ENCODE results near the gene MPL.

MPL gene

DNA sequence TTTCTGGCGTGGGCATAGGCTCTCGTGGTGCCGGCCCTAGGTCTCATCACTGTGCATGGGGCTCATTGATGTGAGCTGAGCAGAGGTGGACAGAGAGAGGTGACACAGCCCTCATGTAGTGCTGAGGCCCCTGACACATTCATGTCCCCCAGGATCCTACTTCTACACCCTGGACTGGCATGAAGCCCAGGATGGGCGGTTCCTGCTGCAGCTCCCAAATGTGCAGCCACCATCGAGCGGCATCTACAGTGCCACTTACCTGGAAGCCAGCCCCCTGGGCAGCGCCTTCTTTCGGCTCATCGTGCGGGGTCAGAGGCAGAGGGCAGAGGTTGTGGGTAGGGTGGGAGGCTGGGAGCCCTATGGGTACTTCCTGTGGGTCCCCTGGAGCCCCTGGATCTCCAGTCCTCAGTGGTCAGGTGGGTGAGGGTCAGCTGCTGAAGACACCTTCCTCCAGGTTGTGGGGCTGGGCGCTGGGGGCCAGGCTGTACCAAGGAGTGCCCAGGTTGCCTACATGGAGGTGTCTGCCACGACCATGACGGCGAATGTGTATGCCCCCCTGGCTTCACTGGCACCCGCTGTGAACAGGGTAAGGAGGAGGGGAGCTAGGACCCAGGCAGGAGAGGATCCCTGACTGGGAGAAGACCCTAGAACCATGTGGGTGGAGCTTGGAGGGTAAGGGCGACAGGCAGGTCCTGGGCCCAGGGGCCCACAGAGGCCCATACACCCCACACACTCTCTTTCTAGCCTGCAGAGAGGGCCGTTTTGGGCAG is 30.7 kb upstream of the MPL start:
- DNase-seq (ENCODE audit: low read depth) = no peak

DNA sequence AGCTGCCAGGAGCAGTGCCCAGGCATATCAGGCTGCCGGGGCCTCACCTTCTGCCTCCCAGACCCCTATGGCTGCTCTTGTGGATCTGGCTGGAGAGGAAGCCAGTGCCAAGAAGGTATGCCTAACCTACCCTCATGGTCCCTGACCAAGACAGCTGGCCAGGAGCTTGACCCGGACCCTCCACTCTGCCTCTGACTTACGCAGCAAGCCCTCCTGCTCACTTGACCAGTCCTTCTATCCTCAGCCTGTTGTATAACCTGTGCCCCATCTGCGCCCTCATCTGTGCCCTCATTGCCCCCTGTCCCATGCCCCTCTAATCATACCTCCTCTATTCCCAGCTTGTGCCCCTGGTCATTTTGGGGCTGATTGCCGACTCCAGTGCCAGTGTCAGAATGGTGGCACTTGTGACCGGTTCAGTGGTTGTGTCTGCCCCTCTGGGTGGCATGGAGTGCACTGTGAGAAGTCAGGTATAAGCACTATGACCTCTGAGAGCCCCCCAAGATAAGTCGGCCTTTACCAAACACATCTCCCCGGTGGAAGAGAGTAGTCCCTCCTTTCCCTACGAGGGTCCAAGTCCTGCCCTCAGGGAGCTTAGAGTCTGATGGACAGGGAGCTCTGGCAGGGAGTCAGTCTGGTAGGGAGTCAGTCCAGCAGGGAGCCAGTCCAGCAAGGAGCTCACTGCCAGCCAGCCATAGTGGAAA is 30.0 kb upstream of the MPL start:
- DNase-seq (ENCODE audit: low read depth) = no peak

DNA sequence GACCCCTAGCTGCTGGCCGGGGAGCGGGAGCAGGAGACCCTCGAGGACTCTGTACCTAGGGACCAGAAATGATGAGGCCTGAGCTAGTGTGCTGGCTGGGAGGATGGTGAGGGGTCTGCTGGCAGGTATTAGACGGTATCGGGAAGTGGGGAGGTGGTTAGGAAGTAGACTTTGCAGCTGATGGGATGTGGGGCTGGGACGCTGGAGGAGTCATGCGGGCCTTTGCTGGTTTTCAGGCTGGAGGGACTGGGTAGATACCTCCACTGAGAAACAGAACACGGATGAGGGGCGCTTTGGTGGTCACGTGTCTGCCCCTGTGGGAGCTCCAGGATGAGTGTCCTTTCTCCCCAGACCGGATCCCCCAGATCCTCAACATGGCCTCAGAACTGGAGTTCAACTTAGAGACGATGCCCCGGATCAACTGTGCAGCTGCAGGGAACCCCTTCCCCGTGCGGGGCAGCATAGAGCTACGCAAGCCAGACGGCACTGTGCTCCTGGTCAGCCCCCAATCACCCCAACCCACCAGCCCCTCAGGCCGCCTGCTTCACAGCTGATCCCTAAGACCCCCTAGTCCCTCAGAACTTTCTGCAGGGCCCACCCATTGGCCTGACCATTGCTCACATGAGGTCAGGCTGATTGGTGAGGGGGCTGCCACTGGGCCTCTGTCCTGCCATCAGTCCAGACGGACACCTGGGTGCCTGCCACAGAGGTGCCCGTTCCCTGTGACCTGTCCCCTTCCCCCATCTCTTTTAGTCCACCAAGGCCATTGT is 28.8 kb upstream of the MPL start:
- DNase-seq (ENCODE audit: low read depth) = no peak

DNA sequence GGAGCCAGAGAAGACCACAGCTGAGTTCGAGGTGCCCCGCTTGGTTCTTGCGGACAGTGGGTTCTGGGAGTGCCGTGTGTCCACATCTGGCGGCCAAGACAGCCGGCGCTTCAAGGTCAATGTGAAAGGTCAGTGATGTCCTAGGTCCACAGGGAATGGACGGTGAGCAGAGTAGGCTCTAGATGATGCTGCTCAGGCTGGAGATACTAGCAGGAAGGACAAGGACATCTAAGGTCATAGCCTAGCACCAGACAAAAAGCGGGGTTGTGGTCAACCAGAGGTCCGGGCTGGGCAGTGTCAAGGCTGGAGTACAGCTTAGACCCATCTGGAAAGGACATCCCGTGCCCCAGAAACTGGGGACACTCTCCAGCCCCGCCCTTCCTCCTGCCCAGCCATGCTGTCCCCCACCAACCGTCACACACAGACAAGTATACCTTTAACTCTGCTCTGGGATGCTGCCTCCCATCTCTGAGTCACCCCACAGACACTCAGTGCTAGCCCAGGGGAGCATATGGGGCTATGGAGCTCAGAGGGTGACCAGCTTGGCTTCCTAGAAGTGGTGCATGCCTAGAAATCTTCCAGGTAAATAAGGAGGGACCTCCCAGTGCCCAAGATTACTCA is 28.1 kb upstream of the MPL start:
- DNase-seq (ENCODE audit: low read depth) = no peak

DNA sequence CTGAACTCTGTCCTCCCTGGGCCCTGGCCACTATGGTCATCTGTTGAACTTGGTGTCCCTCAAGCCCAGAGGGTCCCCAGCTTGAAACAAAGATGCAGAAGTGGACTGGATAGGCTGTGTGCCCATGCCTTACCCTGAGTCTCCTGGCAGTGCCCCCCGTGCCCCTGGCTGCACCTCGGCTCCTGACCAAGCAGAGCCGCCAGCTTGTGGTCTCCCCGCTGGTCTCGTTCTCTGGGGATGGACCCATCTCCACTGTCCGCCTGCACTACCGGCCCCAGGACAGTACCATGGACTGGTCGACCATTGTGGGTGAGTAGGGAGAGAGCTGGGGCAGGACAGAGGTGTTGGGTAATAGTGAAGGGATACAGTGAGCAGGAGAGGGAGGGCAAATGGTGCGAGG is 26.1 kb upstream of the MPL start:
- DNase-seq (ENCODE audit: low read depth) = no peak

DNA sequence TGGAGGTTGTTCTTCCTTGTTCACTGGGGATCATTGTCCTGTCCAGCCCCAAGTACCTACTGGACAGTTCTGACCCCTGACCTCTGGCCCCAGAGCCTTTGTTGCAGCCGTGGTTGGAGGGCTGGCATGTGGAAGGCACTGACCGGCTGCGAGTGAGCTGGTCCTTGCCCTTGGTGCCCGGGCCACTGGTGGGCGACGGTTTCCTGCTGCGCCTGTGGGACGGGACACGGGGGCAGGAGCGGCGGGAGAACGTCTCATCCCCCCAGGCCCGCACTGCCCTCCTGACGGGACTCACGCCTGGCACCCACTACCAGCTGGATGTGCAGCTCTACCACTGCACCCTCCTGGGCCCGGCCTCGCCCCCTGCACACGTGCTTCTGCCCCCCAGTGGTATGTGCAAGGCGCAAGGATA is 25.4 kb upstream of the MPL start:
- no peak for DNase-seq (ENCODE audit: low read depth)

DNA sequence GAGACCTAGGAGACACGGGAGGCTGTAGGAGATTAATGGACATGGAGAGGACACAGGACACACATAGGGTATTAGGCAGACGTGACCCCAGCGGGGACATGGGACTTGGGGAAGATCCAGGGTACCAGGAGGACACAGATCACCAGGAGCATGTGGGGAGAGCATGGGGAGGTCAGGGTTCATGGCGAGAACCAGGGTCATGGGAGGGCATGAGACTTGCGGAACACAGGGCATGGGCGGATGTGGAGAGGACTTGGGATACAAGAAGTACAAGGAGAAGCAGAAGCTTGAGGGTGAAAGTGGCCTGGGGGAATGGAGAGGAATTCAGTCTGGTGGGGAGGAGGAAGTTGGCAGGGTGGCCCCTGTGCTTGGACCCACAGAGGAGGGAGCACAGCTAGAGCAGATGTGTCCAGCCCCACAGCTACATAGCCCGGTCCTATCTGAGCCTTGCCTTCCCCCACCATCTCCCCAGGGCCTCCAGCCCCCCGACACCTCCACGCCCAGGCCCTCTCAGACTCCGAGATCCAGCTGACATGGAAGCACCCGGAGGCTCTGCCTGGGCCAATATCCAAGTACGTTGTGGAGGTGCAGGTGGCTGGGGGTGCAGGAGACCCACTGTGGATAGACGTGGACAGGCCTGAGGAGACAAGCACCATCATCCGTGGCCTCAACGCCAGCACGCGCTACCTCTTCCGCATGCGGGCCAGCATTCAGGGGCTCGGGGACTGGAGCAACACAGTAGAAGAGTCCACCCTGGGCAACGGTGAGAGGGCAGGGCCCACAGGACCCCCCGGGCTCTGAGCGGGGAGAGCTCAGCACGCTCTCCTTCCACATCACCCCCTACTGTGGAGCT is 24.7 kb upstream of the MPL start:
- DNase-seq (ENCODE audit: low read depth) = no peak

DNA sequence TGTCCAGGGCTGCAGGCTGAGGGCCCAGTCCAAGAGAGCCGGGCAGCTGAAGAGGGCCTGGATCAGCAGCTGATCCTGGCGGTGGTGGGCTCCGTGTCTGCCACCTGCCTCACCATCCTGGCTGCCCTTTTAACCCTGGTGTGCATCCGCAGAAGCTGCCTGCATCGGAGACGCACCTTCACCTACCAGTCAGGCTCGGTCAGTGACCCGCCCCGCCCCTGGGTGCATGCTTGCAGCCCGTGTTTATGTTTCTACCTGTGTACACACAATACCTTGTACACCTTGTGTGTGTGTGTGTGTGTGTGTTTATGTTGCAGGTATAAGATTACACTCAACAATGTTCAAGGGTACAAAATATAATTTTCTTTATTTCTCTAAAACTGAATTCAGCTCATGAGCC is 23.8 kb upstream of the MPL start:
- no peak for DNase-seq (ENCODE audit: low read depth)

DNA sequence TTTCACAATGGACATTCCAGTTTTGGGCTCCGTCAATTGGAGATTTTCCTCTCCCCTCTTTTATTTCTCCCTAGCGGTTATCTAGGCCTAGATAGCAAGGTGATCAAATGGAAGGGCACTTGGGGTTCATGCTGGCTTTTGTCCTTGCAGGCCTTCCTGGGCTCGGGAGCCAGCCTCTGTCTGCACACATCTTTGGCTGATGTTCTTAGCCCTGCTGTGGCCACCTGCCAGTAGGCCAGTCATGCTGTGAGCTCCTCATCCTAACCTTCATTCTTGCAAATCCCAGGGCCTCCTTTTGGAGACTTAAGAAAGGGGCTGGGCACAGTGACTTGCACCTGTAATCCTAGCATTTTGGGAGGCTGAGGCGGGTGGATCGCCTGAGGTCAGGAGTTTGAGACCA is 23.4 kb upstream of the MPL start:
- no peak for DNase-seq (ENCODE audit: low read depth)

DNA sequence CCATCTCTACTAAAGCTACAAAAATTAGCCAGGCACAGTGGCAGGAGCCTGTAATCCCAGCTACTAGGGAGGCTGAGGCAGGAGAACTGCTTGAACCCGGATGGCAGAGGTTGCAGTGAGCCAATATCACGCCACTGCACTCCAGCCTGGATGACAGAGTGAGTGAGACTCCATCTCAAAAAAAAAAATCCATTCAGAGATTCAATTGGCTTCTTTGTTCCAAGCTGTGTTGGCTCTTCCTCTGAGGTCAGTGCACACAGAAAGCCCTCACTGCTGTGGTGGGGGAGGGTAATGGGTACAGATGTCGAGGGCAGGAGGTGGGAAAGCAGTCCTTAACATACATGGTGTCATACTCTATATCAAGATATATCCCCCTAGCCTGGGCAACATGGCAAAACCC is 22.1 kb upstream of the MPL start:
- no peak for DNase-seq (ENCODE audit: low read depth)

DNA sequence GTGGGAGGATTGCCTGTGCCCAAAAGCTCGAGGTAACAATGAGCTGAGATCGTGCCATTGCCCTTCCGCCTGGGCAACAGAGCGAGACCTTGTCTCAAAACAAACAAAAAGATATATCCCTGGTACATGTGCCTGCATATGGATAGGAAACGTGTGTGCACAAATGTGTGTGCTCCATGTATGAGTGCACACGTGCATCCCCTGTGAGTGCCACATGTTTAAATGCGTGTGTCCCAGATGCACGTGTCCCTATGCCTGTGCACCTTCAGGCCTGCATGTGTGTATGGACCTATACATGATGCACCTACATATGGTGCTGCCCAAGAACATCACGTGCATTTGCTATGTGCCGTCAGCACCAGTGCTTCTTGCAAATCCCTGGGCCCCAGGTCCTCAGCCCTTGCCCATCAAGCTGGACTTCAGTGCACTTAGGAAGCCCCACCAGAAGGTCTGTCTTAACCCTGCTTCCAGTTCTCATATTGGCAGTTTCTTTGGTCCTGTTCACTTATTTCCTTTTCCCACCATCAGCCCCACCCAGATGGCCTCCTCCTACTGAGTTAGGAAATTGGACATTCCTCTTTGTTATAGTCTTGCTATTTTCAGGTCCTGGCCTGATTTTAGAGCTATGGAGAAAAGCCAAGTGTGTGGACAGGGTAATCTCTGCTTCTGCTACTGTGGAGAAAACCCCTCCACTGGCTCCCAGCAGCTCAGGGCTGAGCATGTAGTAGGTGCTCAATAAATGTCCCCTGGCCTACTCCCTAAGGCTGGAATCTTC is 21.5 kb upstream of the MPL start:
- no peak for DNase-seq (ENCODE audit: low read depth)

DNA sequence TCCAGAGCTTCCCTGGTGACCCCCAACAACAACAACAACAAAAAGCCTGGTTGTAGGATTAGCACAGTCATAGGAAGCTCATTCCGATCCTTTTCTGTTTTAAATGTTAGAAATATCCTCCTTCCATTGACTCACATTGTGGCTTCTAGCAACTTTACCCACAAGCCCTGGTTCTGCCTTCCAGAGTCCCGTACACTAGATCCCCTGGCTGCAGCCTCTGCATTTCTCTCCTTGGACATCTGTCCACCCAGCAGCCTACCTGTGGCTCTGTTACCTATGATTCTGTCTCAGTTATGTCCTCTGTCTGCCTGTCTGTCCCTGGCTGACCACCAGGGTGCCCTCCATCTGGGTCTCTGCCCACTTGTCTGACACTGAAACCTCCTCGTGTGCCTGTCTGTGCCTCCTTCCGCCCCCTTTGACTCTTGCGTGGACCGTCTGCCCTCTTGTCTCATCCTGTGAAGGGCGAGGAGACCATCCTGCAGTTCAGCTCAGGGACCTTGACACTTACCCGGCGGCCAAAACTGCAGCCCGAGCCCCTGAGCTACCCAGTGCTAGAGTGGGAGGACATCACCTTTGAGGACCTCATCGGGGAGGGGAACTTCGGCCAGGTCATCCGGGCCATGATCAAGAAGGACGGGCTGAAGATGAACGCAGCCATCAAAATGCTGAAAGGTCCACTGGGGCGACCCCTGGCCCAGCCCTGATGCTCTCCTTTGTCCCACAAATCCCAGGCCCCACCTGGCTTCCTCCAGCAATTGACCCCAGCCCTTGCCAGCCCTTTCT is 20.7 kb upstream of the MPL start:
- DNase-seq (ENCODE audit: low read depth) = no peak

DNA sequence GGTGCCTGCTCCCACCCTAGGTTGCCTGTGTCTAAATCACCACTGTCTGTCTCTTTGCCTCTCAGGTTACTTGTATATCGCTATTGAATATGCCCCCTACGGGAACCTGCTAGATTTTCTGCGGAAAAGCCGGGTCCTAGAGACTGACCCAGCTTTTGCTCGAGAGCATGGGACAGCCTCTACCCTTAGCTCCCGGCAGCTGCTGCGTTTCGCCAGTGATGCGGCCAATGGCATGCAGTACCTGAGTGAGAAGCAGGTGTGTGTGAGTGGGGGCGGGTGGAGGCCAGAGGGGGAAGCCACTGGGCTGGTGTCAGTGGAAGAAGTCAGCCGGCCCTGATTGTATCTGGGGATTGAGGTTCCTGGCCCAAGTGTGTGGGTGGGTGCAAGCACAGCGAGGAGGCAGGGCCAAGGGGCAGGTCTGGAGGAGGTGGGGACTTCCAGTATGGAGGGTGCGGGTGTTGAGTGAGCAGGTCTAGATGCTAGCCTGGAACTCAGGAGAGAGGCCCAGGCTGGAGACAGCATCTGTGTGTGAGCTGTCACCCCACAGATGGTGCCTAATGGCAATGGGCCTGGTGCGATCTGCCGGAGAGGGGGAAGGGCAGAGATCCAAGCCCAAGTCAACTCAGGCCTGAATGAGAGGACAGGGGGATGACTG is 19.7 kb upstream of the MPL start:
- no peak for DNase-seq (ENCODE audit: low read depth)

DNA sequence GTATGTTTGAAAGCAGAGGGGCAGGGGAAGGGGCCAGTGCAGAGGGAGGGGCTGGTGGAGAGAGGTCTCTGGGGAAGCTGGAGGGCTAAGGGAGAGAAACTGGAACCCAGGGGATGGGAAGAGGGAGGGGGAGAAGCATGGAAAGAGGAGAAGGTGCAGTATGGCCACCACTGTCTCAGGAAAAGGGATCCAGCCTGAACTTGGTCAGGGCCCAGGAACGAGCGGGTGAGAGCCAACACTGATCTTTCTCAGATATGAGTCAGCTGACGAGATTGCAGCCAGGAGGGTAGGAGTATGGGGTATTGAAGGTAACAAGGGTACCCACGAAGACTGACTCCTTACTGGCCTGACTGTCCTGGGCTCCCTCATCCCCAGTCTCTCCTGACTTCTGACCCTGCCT is 18.8 kb upstream of the MPL start:
- DNase-seq (ENCODE audit: low read depth) = no peak

DNA sequence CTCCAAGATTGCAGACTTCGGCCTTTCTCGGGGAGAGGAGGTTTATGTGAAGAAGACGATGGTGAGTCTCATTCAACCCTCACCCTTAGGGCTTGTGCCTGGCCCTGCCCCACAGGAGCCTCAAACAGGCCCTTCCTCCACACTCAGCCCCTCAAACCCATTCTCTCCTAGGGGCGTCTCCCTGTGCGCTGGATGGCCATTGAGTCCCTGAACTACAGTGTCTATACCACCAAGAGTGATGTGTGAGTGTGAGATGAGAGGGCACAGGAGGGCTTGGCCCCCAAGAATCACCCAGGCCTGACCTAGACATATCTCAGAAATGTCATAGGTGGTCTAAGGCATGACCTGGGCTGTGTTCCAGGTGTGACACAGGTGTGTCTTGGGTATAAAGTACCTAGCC is 18.3 kb upstream of the MPL start:
- no peak for DNase-seq (ENCODE audit: low read depth)

DNA sequence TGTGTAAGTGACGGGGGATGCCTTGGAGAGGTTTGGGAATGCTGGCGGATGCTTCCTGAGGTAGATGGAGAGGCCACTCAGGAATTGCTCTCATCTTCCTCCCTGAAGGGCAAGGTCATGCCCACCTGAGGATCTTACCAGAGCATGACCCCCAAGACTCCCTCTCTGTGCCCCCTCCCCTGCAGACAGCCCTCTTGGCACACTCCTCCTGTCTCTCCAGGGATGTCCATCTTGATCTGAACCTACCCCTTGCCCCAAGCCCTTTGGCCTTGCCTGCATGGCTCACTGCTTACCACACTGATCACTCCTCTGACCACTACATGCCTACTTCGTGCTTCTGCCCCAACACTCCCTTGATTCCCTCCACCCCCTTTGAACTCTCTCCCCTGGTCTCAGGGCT is 17.9 kb upstream of the MPL start:
- no peak for DNase-seq (ENCODE audit: low read depth)

DNA sequence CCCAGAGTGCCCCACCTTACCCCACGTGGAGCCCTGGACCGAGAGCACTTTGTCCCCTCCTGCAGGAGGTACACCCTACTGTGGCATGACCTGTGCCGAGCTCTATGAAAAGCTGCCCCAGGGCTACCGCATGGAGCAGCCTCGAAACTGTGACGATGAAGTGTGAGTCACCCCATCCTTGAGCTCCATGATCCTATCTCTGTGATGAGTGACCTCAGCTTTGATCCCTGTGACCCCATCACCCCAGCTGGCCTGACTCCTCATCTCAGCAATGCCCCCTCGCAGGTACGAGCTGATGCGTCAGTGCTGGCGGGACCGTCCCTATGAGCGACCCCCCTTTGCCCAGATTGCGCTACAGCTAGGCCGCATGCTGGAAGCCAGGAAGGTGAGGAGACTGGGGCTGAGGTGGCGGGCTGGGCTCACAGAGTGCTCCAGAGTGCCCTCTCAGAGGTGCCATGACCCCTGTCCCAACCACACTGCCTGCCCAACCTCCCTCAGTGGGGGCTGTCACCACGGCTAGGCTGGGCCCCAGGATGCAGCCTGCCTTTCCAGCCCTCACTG is 16.2 kb upstream of the MPL start:
- DNase-seq (ENCODE audit: low read depth) = no peak

DNA sequence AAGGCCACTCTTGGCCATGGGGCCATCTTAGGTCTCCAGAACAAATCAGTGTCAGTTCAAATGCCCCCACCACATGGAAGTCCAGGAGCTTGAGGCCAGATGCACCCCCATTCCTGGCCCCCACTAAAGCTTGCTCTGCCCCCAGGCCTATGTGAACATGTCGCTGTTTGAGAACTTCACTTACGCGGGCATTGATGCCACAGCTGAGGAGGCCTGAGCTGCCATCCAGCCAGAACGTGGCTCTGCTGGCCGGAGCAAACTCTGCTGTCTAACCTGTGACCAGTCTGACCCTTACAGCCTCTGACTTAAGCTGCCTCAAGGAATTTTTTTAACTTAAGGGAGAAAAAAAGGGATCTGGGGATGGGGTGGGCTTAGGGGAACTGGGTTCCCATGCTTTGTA is 15.1 kb upstream of the MPL start:
- DNase-seq (ENCODE audit: low read depth) = no peak

DNA sequence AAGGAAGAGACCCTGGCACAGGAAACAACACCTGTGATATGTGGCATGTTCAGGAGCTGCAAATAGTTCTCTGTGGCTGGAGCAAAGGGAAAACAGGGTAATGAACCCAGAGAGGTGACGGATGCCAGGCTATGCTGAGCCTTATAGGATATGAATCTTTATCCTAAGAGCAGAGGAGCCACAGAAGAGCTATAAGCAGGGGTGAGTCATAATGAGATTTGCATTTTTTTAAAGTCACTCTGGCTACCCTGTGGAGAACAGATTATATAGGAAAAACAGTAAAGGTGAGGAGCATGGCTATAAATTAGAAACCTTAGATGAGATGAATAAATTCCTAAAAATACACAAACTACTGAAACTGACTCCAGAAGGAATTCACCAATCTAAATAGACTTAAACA is 12.8 kb upstream of the MPL start:
- DNase-seq (ENCODE audit: low read depth) = no peak
